Ovary (tissue), 3 donors: ENCODE measurements around the gene TBC1D16.

Source experiments
- EP300 ChIP-seq: sonication (generic); formaldehyde crosslinking; IDR thresholded peaks from one replicate; pipeline ENCODE4 v1.6.1; 2017; ENCODE audit warnings: antibody characterized with exemption
- POLR2A ChIP-seq: fragments of 450-650 bp; IDR thresholded peaks from one replicate; pipeline ENCODE4 v1.6.1; 2017; ENCODE audit warnings: antibody characterized with exemption, mild to moderate bottlenecking, moderate library complexity
- TF ChIP-seq, protein P1 (sequence below), 3 donors: fragments of 450-650 bp in 2 of 3; fragments of 200-600 bp in 1 of 3; IDR thresholded peaks; one replicate each; pipeline versions ENCODE4 v1.5.1 to v1.8.0; 2016 to 2022; ENCODE audit warnings: antibody characterized with exemption in 3 of 3, mild to moderate bottlenecking in 1 of 3
- donor health status: DM: no; HTN: no; CAD: no.

GRCh38 chr17:79892457-79893241 lies 143.0 kb downstream of the TBC1D16 start:
- TF ChIP-seq POLR2A (no peak), EP300 (no peak)
- TF ChIP-seq, protein P1, sequence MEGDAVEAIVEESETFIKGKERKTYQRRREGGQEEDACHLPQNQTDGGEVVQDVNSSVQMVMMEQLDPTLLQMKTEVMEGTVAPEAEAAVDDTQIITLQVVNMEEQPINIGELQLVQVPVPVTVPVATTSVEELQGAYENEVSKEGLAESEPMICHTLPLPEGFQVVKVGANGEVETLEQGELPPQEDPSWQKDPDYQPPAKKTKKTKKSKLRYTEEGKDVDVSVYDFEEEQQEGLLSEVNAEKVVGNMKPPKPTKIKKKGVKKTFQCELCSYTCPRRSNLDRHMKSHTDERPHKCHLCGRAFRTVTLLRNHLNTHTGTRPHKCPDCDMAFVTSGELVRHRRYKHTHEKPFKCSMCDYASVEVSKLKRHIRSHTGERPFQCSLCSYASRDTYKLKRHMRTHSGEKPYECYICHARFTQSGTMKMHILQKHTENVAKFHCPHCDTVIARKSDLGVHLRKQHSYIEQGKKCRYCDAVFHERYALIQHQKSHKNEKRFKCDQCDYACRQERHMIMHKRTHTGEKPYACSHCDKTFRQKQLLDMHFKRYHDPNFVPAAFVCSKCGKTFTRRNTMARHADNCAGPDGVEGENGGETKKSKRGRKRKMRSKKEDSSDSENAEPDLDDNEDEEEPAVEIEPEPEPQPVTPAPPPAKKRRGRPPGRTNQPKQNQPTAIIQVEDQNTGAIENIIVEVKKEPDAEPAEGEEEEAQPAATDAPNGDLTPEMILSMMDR (IDR thresholded peaks at IDR 0.05): no peak
